Measurements from ENCODE around the gene FNBP1.

Gene FNBP1

DNA sequence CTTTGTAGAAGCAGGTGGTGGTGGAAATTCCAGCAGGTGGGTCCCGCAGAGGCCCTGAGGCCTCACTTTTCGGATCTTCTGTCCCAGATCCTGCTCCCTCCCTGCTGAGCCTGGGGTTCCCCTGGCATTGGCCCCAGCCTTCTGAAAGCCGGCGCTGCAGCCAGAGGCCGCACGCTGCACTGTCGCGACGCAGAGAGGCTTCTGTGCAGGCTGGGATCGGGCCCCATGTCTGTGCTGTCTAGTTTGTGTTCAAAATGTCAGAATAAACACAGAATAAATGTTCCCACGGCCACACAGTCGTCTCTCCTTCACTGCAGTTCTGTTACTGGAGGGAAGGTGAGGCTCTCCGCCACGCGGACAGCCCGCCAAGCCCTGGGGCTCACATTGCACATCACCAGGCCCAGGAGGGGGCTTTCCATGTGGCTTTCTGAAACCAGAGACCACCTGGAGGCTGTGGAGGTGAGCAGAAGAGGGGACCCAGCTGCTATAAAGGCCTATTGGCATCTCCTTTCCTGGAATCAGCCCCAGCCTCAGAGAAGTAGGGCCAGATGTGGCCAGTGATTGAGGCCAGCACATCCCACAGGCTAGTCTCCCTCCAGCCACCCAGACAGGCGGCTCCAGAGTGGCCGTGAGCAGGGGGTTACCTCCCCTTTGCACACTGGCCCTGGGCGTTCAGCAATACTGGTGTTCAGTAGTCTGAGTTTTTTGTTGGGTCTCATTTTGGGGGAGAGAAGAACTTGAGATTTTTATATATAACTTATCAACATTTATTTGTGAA is 161.3 kb downstream of the FNBP1 start:
- TF ChIP-seq, protein P1, sequence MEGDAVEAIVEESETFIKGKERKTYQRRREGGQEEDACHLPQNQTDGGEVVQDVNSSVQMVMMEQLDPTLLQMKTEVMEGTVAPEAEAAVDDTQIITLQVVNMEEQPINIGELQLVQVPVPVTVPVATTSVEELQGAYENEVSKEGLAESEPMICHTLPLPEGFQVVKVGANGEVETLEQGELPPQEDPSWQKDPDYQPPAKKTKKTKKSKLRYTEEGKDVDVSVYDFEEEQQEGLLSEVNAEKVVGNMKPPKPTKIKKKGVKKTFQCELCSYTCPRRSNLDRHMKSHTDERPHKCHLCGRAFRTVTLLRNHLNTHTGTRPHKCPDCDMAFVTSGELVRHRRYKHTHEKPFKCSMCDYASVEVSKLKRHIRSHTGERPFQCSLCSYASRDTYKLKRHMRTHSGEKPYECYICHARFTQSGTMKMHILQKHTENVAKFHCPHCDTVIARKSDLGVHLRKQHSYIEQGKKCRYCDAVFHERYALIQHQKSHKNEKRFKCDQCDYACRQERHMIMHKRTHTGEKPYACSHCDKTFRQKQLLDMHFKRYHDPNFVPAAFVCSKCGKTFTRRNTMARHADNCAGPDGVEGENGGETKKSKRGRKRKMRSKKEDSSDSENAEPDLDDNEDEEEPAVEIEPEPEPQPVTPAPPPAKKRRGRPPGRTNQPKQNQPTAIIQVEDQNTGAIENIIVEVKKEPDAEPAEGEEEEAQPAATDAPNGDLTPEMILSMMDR (IDR thresholded peaks at IDR 0.05; ENCODE audit: borderline replicate concordance, insufficient read depth, low read depth, low read length) = no peak
- no peak overlapping the region for H3K4me3 ChIP-seq (ENCODE audit: low read depth, low read length)

DNA sequence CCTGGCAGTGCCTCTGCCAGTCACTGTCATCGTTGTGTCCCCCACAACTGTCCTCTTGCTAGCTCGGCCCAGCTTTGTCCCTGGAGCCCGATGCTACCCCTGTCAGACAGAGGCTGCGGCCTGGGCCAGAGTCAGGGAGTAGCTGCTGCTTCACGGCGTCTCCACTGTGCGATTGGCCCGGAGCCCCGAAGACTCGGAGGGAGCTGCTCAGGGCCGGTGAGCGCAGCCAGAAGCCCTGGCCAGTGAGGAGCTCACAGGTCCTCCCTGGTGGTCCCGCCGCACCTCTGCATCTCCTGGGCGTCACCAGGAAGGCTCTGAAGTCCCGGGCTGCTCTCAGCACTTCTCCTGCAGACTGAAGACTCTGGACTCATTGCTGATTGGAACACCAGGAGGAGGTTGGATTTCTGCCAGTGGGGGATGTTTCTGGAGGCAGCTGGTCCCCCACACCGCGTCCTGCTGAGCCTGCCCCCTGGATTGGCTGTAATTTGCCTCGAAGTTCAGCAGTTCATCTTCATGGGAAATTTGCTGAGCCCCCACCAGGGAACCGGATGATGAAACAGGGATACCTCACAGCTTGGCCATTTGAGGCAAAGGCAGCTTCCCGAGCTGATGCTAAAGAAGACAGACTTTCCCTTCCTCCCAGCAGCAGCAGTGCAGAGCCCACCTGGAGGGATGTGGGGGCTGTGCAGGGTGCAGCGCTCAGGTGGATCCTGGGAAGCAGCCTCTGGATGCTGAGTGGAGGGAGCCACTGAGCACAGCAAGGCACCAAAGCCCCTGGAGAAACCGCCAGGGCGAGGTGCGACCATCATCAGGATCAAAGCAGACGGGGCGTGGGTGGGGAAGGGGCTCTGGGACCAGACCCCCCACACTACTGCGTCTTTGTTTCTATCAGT is 162.1 kb downstream of the FNBP1 start:
- TF ChIP-seq, protein P1 (IDR thresholded peaks at IDR 0.05; ENCODE audit: borderline replicate concordance, insufficient read depth, low read depth, low read length) = no peak
- no peak overlapping the region for H3K4me3 ChIP-seq (ENCODE audit: low read depth, low read length)

DNA sequence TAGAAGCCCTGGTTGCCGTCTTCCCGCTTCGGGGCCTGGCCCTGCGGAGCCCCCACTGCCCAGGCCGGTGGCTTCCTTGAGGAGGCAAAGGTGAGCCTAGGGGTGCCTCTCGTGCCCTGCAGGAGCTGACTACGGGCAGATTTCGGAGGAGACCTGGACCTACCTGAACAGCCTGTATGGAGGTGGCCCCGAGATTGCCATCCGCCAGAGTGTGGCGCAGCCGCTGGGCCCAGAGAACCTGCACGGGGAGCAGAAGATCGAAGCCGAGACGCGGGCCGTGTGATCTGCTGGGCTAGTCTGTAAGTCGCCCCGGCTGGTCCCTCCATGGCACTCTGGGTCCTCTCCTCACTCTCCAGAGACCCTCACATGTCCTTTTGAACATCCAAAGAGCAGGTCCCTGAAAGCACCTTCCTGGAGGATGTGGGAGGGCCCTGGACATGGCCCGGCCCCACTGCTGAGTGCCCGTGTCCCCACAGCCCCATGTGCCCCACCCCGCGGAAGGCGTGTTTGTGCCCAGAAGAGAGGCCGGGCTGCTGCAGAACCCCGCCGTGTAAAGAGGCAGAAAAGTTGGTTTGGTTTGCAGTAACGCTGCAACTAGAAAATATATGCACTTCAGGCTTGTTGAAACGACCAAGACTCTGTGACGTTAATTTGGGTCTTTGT is 162.9 kb downstream of the FNBP1 start:
- no peak overlapping the region for H3K4me3 ChIP-seq (ENCODE audit: low read depth, low read length)
- TF ChIP-seq, protein P1 (IDR thresholded peaks at IDR 0.05; ENCODE audit: borderline replicate concordance, insufficient read depth, low read depth, low read length) = no peak

DNA sequence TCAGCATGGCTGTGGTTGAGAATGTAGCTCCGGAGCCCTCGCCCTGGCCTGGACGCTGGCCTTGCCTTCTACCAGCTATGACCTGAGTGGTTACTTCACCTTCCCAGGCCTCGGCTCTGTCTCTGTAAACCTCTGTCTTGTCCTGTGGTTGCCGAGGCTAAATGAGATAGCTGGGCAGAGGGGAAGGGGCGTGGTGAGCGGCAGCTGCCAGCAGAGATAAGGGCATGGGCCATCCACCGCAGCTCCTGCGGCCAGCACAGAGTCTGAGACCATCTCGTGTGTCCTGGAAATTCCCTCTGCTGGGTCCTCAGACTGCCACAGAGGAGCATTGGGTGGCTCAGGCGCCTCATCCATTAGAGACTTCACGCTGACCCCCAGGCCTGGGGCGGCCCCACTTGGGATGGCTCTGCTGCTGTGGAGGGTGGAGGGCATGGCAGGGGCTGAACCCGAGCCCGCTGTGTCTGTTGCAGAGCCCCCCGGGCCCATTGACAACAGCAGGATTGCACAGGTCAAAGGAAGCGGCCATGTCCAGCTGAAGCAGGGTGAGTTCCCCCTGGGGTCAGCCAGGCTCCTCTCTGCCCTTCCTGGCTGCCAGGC is 163.8 kb downstream of the FNBP1 start:
- TF ChIP-seq, protein P1 (IDR thresholded peaks at IDR 0.05; ENCODE audit: borderline replicate concordance, insufficient read depth, low read depth, low read length) = no peak
- no peak overlapping the region for H3K4me3 ChIP-seq (ENCODE audit: low read depth, low read length)

DNA sequence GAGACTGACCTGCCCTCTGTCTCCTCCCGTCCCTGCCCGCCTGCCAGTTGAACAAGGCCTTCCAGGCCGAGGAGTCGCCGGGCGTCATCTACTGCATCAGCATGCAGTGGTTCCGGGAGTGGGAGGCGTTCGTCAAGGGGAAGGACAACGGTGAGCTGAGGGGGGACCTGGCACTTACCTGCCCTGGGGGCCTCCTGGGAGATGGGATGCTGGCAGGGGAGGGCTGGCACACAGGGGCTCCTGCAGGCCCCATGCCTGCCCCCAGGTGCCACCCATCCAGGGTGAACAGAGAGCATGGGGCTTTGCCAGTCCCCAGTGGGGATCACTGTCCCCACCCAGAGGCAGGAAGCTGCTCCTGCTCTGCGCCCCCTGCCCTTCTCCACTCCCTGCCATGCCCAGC is 164.7 kb downstream of the FNBP1 start:
- TF ChIP-seq, protein P1 (IDR thresholded peaks at IDR 0.05; ENCODE audit: borderline replicate concordance, insufficient read depth, low read depth, low read length) = no peak
- H3K4me3 ChIP-seq (ENCODE audit: low read depth, low read length) = no peak overlapping the region

DNA sequence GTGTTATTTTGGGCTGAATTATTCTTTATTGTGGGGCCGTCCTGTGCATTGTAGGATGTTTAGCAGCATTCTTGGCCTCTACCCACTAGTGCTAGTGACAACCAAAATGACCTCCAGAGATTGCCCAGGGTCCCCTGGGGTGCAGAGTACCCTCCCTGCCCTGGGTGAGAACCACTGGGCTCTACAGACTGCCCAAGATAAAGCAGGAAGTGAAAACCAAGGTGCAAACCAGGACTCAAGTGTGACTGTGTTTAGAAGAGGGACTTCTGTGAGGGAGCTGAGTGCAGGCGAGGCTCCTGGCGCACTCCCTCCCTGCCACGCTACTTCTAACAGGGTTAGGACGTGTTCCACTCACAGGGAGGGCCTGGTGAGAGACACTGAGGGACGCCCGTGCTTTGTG is 166.2 kb downstream of the FNBP1 start:
- no peak overlapping the region for H3K4me3 ChIP-seq (ENCODE audit: low read depth, low read length)
- TF ChIP-seq, protein P1 (IDR thresholded peaks at IDR 0.05; ENCODE audit: borderline replicate concordance, insufficient read depth, low read depth, low read length) = no peak

Measured in GM12875 (cell line).